Prostate gland (tissue), 2 donors: ENCODE measurements around the gene TFAM. TPM values are rescaled to one million over a fixed set of nuclear protein-coding genes. Genes with fewer than 3 reads are reported as not detected.

Source experiments
- DNase-seq: peaks from one replicate; pipeline ENCODE4 v3.0.0-alpha.2; 2019; ENCODE audit warnings: low spot score
- H3K27ac ChIP-seq, 2 donors: fragments of 200-600 bp; sonication (generic); 2 replicates each; pipeline ENCODE4 v1.5.1; 2017 to 2019
- H3K27me3 ChIP-seq: fragments of 200-600 bp; sonication (generic); replicated peaks from 2 replicates; pipeline ENCODE4 v1.5.1; 2019; ENCODE audit not compliant: insufficient read depth
- H3K36me3 ChIP-seq, 2 donors: fragments of 200-600 bp; sonication (generic); 1 replicate in 1 of 2; 2 replicates in 1 of 2; pipeline versions ENCODE4 v1.5.1 to v1.8.1; 2017 to 2019
- H3K4me1 ChIP-seq: fragments of 200-600 bp; sonication (generic); replicated peaks from 2 replicates; pipeline ENCODE4 v1.5.1; 2019
- H3K4me3 ChIP-seq, 2 donors: fragments of 200-600 bp; sonication (generic); 2 replicates each; pipeline ENCODE4 v1.5.1; 2017 to 2019
- H3K9me3 ChIP-seq: fragments of 200-600 bp; sonication (generic); 2 replicates; pipeline ENCODE4 v1.5.1; 2017
- CTCF ChIP-seq, 4 experiments: fragments of 200-600 bp in 2 of 4; fragments of 450-650 bp in 2 of 4; sonication (generic) in 2 of 4; IDR thresholded peaks; 1 replicate in 3 of 4; 2 replicates in 1 of 4; pipeline ENCODE4 v1.5.1; 2016 to 2019; ENCODE audit warnings: antibody characterized with exemption in 4 of 4, mild to moderate bottlenecking in 2 of 4, moderate library complexity in 2 of 4
- POLR2A ChIP-seq: fragments of 450-650 bp; IDR thresholded peaks from one replicate; pipeline ENCODE4 v1.6.1; 2016; ENCODE audit warnings: antibody characterized with exemption, mild to moderate bottlenecking
- POLR2AphosphoS5 ChIP-seq: sonication (generic); formaldehyde crosslinking; IDR thresholded peaks from one replicate; pipeline ENCODE4 v1.6.1; 2017; ENCODE audit warnings: antibody characterized with exemption
- WGBS: methylation state at CpG from one replicate; pipeline ENCODE4 v1.1.5; 2018; 5-methylcytosine and 5-hydroxymethylcytosine counted together
- intact Hi-C: fragments of 100-400 bp; cut with DNase I; formaldehyde crosslinking; loops from one replicate; pipeline ENCODE4 v1.14.2; 2022
- total RNA-seq, 2 donors: library from RNA; depleted of rRNA; stranded (reverse); fragments of >200 nt; gene quantifications; one replicate each; pipeline ENCODE4 v1.1.0, GENCODE V29; 2016

Gene TFAM
- total RNA-seq, 2 donors from 2014 or later, result 21.0 to 24.4 TPM

DNA sequence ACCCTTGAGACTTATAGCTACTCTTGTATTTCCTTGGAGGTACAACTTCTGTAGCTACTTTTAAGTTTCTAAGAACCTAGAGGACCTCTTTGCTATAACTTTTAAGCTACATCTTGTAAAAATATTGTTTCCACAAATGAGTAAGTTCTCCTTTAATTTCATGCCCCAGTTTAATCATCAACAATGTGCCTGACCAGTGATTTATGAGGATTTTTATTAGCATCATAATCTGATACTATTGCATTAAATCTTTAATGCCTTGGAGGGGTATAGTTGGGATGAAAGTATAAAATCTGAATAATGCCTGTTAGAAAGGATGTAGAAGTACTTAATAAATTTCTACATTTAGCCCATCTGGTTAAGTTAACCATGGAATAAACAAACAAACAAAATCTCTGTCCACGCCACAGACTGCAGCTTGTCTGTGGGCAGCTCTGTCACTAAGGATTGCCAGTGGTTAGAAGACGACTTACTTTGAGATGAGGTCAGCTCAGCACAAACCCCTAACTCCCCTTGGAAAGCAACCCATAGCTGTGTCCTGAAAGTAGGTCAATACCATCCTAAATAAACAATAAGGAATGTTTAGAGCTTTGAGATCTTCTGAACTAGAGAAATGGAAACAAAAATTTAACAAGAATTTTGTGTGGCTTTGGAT lies 32.1 kb upstream of the TFAM start:
- intact Hi-C loops, result no loop called here
- WGBS, result 39% methylated on average over 2 of the region's 2 CpGs
- no peak overlapping the region for H3K4me3 ChIP-seq

GRCh38 chr10:58356756-58357155 lies 28.5 kb upstream of the TFAM start:
- no peaks in the 10 kb centered on the region for H3K36me3 ChIP-seq
- no peak overlapping the region for H3K4me3 ChIP-seq
- H3K27me3 ChIP-seq, result no peaks in the 10 kb centered on the region
- WGBS, result 48% methylated on average over 2 of the region's 2 CpGs
- TF ChIP-seq POLR2A, result no peak
- intact Hi-C loops, result no loop called here
- H3K27ac ChIP-seq, result no peak overlapping the region
- peaks cover 4% of the 10 kb centered on the region for H3K4me1 ChIP-seq
- DNase-seq, result no peak
- no peaks in the 10 kb centered on the region for H3K9me3 ChIP-seq

More for the DNA sequence above, 32.1 kb upstream of the TFAM start:
- no peaks in the 10 kb centered on the region for H3K36me3 ChIP-seq
- peaks cover 4% of the 10 kb centered on the region for H3K4me1 ChIP-seq
- H3K9me3 ChIP-seq, result no peaks in the 10 kb centered on the region
- TF ChIP-seq POLR2A, result no peak
- no peak for TF ChIP-seq POLR2AphosphoS5
- no peak for TF ChIP-seq CTCF (IDR thresholded peaks at IDR 0.05)
- H3K27ac ChIP-seq, result no peak overlapping the region
- DNase-seq, result no peak
- no peaks in the 10 kb centered on the region for H3K27me3 ChIP-seq

DNA sequence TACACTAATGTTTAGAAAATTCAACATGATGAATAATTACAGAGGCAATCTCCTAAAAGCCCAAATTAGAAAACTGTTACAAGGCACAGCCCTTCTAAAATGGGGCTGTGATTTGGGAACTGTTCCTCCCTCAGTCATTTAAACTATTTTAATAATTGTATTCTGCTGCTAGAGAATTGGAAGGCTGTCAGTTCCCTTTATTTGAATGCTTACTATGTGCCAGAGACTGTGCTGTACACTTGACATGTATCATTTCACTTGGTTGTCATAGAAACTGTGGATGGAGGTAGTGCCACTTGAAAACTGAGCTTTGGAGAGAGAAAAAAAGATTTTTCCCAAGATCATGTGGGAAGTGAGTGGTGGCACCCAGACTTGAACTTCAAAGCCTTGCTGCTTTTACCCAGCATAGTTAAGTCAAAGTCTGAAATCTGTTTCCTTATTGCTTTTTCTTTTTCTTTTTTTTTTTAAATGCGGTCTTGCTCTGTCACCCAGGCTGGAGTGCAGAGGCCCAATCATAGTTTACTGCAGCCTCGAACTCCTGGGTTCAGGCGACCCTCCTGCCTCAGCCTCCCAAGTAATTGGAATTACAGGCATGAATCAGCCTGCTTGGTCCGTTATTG lies 26.8 kb upstream of the TFAM start:
- H3K4me1 ChIP-seq, result no peaks in the 10 kb centered on the region
- WGBS, result 88% methylated on average over 4 of the region's 4 CpGs
- H3K9me3 ChIP-seq, result no peaks in the 10 kb centered on the region
- H3K4me3 ChIP-seq, result no peak overlapping the region
- no peak for DNase-seq
- no peaks in the 10 kb centered on the region for H3K36me3 ChIP-seq
- TF ChIP-seq POLR2A, result no peak
- no peak for TF ChIP-seq CTCF (IDR thresholded peaks at IDR 0.05)
- TF ChIP-seq POLR2AphosphoS5, result no peak
- intact Hi-C loops, result no loop called here
- H3K27me3 ChIP-seq, result no peaks in the 10 kb centered on the region
- H3K27ac ChIP-seq, result no peak overlapping the region

GRCh38 chr10:58358947-58359346 lies 26.3 kb upstream of the TFAM start:
- Histone ChIP-seq H3K4me3 (no peak overlapping the region), H3K36me3 (no peaks in the 10 kb centered on the region), H3K27ac (no peak overlapping the region), H3K9me3 (no peaks in the 10 kb centered on the region), H3K27me3 (no peaks in the 10 kb centered on the region), H3K4me1 (no peaks in the 10 kb centered on the region)
- TF ChIP-seq POLR2A (no peak), CTCF (IDR thresholded peaks at IDR 0.05) (no peak), POLR2AphosphoS5 (no peak)
- DNase-seq, result no peak
- intact Hi-C loops, result no loop called here
- WGBS, result 97% methylated on average over 1 of the region's 1 CpG

GRCh38 chr10:58359541-58359940 lies 25.7 kb upstream of the TFAM start:
- no peak for TF ChIP-seq CTCF (IDR thresholded peaks at IDR 0.05)
- no peak for TF ChIP-seq POLR2A
- TF ChIP-seq POLR2AphosphoS5, result no peak
- H3K36me3 ChIP-seq, result no peaks in the 10 kb centered on the region
- H3K27ac ChIP-seq, result no peak overlapping the region
- no peaks in the 10 kb centered on the region for H3K9me3 ChIP-seq
- H3K4me3 ChIP-seq, result no peak overlapping the region
- DNase-seq, result no peak
- intact Hi-C loops, result no loop called here
- no peaks in the 10 kb centered on the region for H3K4me1 ChIP-seq
- H3K27me3 ChIP-seq, result no peaks in the 10 kb centered on the region
- 92% methylated on average over 3 of the region's 3 CpGs for WGBS
